GM18505 (cell line): ENCODE results near the gene PPIA.

Experiments
- ATAC-seq: cut with Tn5 transposase; IDR thresholded peaks from one replicate; pipeline ENCODE4 v1.9.1; 2021; ENCODE audit not compliant: unreplicated experiment
- POLR2A ChIP-seq: IDR thresholded peaks from 4 replicates; pipeline ENCODE4 v1.6.1; 2011; ENCODE audit warnings: borderline replicate concordance; ENCODE audit not compliant: insufficient read depth, insufficient read length; ENCODE audit errors: extremely low read depth

Gene PPIA

GRCh38 chr7:44757739-44758138, 38.7 kb upstream of the PPIA start:
- TF ChIP-seq POLR2A, result no peak
- ATAC-seq, result no peak

DNA sequence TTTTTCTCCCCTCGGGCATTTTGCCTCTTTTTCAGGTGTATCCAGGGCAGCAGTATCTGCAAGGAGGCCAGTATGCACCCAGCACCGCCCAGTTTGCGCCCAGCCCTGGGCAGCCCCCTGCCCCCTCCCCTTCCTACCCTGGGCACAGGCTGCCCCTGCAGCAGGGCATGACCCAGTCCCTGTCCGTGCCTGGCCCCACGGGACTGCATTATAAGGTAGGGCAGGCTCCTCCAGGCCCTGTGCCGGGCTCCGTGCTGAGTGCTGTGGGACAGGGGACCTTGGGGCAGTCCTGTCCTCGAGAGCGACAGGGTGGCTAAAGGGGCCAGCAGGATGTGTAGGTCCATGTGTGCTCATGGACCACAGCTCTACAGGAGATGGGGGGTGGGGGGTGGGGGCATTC, 37.2 kb upstream of the PPIA start:
- no peak for ATAC-seq
- TF ChIP-seq POLR2A, result no peak

- TF ChIP-seq POLR2A, result no peak
- ATAC-seq, result no peak
These were observed 36.4 kb upstream of the PPIA start for GRCh38 chr7:44760034-44760580.

DNA sequence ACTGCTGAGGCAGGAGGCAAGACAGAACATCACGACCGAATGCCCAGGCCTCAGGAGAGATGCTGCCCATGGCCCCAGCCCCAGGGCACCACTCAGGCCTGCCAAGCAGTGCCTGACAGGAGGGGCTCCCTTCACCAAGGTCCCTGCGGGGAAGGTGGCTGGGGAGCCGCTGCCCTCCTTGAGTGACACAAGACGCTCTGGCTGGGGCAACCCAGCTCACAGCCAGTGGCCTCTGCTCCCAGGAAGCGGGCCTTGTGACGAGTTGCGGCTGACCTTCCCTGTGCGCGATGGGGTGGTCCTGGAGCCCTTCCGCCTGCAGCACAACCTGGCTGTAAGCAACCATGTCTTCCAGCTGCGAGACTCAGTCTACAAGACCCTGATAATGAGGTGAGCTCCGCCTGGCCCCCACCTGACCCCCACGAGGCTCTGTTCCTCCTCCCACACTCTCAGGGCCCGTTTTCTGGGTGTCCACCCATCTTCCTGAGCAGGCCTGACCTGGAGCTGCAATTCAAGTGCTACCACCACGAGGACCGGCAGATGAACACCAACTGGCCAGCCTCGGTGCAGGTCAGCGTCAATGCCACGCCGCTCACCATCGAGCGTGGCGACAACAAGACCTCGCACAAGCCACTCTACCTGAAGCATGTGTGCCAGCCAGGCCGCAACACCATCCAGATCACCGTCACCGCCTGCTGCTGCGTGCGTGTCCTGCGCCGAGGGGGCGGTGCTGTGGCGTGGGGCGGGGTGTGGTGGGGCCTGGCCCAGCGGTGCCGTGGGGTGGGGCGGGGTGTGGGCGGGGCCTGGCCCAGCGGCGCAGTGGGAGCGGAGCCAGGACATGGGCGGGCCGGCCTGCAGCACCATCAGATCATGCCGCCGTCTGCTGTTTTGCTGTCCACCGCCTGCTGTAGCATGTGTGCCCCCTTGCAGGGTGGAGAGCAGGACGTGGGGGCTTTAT, 35.0 kb upstream of the PPIA start:
- ATAC-seq, result no peak
- TF ChIP-seq POLR2A, result no peak

GRCh38 chr7:44762300-44762699, 34.2 kb upstream of the PPIA start:
- TF ChIP-seq POLR2A, result no peak
- no peak for ATAC-seq

DNA sequence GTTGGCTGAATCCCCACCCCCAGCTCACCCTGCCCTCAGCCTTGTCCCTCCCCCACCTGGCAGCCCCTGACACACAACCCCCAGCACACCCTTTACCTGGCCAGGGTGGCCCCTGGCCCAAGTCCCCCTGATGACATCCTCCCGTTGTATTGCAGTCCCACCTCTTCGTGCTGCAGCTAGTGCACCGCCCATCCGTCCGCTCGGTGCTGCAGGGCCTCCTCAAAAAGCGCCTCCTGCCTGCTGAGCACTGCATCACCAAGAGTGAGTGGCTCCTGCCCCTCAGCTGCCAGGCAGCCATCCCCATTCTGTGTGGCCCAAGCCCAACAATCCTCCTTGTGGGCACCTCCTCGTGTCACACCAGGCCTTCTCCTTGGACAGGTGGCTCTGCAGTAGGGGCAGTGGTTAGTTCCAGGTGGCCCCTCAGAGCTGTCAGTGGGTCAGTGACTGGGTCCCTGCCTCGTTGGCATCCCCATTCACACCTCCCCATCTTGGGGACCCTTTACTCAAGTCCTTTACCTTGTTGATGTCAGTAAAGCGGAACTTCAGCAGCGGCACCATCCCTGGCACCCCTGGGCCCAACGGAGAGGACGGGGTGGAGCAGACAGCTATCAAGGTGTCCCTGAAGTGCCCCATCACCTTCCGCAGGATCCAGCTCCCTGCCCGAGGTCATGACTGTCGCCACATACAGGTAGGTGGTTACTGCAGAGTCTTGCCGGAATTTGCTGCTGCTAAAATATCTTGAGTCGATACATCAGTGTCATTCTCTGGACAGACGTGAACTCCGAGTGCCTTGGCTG, 33.6 kb upstream of the PPIA start:
- ATAC-seq, result no peak
- TF ChIP-seq POLR2A, result no peak

DNA sequence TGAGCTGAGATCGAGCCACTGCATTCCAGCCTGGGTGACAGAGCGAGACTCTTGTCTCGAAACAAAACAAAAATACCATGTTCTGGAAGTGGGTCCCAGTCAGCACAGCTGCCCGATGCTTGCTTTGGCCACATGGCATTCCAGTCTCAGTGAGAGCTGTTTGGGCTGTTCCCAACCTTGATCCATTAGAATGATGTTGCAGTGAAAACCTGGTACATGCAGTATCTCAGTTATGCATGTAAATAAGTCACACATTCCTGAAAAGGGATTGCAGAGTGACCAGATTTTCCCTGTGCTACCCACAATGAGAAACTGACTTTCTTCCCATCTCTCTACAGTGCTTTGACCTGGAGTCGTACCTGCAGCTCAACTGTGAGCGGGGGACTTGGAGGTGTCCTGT, 32.4 kb upstream of the PPIA start:
- no peak for TF ChIP-seq POLR2A
- ATAC-seq, result no peak

DNA sequence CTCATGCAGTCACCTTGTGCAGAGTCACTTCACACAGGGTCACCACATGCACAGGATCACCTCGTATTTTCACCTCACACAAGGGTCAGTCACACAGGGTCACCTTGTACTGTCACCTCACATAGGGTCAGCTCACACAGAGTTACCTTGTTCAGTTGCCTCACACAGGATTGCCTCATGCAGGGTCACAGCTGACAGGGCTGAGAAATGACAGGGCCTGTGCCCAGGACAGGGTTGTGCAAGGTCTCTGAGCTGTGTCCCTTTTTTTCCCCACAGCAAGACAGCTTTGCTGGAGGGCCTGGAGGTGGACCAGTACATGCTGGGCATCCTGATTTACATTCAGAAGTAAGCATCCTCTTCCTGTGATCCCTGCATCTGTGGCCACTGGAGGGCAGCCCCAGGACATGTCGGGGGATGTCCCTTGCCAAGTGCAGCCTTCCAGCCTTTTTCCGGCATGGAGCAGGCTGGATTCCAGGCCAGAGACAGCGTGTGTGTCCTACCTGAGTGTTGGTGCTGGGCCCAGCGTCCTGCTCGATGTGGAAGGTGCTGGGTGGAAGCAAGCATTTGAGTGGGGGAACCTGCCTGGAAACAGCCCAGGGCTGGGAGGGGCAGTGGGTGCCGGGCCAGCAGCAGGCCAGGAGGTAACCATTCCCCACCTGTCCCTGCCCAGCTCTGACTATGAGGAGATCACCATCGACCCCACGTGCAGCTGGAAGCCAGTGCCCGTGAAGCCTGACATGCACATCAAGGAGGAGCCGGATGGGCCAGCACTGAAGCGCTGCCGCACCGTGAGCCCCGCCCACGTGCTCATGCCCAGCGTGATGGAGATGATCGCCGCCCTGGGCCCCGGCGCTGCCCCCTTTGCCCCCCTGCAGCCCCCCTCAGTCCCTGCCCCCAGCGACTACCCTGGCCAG, 31.6 kb upstream of the PPIA start:
- TF ChIP-seq POLR2A, result no peak
- ATAC-seq, result no peak

DNA sequence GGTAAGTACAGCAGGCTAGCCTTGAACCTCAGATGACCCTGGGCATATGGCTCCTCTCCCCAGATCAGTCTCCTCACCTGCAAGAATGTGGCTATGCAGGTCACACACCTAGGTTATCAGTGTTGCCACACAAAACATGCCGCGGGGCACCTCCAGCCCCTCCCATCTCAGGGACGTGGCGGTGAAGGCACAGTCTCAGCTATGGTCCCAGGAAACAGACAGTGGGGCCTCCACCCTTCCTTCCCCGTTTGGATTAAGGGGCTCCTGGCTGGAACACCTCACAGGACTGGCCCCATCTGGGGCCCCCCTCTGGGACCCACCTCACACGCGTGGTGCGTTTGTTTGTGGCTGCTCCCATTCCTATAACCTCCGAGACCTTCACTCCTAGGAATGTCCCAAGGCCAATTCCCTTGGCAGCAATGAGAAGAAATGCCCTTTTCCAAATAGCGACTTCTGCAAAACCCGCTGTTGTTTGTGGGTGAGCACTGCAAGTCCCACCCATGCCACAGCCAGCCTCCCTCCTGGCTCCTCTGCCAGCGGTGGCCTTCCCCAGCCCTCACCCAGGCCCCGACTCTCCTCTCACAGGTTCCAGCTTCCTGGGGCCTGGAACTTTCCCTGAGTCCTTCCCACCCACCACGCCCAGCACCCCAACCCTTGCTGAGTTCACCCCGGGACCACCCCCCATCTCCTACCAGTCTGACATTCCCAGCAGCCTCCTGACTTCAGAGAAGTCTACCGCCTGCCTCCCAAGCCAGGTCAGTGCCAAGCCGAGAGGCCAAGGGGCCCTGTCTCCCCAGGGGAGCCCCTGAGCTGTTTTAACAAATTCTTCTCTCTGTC, 30.7 kb upstream of the PPIA start:
- no peak for TF ChIP-seq POLR2A
- ATAC-seq, result no peak

- ATAC-seq, result no peak
- no peak for TF ChIP-seq POLR2A
These were observed 30.1 kb upstream of the PPIA start for GRCh38 chr7:44766416-44766801.

DNA sequence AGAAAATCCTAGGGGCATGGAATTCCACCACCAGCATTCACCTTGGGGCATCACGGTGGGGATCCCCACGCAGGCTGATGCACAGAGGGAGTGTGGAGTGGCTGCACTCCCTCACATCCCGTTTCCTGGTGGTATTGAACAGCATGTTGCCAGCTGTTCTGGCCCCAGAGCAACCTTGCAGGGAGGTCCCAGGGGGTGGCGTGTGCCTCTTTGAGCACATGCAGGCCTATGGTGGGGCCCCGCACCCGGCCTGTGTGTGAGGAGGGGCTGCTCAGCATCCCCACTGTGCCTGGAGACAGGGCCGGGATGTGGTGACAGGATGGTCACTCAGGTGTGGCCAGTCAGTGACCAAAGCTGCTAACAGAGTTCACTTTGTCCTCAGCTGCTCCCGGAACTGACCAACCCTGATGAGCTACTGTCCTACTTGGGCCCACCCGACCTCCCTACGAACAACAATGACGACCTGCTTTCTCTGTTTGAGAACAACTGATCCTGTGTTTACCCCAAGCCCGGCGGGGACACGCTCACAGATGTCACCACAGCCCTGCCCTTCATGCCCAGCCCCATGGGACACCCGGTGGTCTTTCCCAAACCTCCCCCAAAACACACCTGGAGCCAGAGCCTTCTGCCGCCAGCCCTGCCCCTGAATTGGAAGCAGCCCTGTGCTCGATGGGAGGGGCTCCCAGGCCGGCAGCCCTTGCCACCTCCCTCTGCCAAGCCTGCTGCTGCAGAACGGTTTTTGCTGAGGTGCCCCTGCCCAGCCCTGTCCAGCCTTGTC, 29.2 kb upstream of the PPIA start:
- no peak for TF ChIP-seq POLR2A

More for the DNA sequence above, 29.2 kb upstream of the PPIA start:
- no peak for ATAC-seq
